Stimulated activated CD8-positive, alpha-beta memory T cell treated with anti-CD3 and anti-CD28 coated beads, Interleukin-12 subunit alpha, Interleukin-12 subunit beta, amount 100 ng/mL, for 24 hours (primary cell): ENCODE results near the gene STAP1.
"Not testable (repeated sequence)": the region's sequence is repeated elsewhere in the genome, so short reads cannot be mapped to it uniquely, and the experiment has no call there.

Experiments
- DNase-seq: peaks from one replicate; pipeline ENCODE4 v3.0.0-alpha.2; 2020; ENCODE audit errors: extremely low read depth

The STAP1 gene

DNA sequence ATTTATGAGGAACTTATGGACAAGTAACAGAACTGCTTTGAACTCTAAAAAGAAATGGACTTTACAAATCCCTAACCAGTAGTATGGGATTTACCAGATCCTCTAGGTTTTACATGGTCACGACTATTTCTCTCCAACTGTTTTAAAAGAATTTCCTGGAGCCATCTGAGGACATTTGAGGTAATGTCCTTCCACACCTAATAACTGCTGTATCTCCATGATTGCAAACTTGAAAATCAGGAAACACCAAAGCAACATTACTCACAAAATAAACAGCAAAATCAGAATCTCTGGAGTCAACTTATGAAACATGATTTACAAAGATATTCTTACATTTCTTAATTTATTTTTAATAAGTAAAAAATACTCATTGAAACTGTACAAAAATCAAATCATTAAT is 58.0 kb downstream of the STAP1 start:
- no peak for DNase-seq

DNA sequence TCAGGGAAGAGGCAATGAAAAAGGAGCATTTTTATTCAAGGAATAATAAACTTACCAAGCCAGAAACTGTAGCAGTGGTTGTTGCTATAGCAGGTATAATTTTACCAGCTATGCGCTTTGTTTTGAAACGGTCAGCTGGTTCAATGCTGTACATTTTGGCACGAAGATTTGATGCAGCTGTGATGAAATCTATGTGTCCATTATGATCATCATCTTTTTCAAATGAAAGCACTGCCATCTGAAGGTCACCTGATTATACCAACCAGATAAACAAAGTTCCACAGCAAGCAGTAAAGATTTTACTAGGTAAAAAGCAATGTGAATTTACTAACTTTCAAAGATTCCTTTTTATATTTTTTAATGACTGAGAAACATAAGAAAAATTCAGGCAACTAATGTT is 66.4 kb downstream of the STAP1 start:
- DNase-seq = no peak

DNA sequence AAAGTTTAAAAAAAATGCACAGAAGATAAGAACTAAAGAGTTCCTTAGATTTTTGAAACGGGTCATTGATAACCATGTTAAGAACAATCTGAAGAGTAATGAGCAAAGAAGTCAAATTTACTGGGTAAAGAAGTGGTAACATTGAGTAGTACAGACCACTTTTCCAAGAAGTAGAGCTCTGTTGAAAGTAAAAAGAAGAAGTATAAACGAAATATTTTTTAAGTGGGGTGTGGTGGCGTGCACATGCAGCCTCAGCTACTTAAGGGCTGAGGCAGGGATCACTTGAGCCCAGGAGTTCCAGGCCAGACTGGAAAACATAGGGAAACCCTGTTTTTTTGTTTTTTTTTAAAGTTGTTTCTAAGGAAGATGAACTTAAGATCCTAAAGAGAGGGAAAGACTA is 74.0 kb downstream of the STAP1 start:
- no peak for DNase-seq

DNA sequence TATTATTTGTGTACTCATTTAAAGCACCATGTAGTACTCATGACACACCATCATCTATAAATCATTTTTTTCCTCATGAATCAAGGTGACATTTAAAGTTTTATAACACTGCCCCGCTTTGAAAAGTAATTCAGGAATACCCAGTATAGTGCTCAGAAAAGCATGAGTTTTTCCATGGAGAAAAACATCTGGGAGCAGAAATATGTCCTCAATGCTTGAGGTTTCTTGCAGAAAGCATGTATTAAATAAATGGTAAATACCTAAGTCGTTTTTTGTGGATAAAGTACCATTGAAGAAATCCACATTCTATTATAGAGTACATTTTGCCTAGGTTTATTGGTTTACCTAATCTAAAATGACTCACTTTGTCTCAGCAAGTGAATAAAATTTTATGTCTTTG is 76.2 kb downstream of the STAP1 start:
- DNase-seq = no peak

DNA sequence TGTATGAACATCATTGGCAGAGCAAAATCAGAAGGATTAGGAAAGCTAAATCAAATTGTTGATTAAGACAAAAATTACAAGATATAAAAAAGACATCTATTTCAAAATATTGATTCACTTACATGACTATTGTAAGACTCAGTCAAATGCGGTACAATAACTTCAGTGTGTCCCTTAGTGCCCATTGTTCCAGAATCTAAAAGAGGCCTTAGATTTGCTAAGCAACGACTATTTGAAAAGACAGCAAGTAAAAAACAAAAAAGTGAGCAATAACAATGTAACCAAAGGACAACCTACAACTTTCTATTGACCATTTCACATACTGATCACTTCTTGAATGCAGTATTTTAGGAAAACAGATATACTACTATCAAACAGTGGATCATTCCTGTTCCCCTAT is 76.8 kb downstream of the STAP1 start:
- no peak for DNase-seq

DNA sequence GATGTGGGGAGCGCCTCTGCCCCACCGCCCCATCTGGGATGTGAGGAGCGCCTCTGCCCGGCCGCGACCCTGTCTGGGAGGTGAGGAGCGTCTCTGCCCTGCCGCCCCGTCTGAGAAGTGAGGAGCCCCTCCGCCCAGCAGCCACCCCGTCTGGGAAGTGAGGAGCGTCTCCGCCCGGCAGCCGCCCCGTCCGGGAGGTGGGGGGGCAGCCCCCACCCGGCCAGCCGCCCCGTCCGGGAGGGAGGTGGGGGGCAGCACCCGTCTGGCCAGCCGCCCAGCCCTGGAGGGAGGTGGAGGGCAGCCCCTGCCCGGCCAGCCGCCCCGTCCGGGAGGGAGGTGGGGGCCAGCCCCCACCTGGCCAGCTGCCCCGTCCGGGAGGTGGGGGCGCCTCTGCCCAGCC is 78.5 kb downstream of the STAP1 start:
- not testable (repeated sequence) for DNase-seq

DNA sequence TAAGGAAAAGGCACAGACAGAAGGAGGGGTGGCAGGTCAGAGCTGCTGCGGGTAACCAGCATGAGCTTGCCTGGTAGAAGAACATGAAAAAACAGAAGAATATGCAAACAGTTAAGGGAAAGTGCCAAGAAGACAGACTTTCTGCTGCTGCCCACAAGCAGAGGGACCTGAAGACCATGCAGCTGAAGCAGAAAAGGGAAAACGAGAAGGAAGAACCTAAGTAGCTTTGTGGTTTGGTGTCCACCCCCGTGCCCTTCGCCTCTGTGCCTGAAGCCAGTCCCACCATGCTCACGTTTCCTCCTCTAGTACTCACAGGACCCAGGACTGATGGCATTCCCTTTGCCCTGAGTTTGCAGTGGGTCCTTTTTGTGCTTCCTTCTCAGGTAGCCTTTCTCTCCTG is 79.6 kb downstream of the STAP1 start:
- DNase-seq = no peak

DNA sequence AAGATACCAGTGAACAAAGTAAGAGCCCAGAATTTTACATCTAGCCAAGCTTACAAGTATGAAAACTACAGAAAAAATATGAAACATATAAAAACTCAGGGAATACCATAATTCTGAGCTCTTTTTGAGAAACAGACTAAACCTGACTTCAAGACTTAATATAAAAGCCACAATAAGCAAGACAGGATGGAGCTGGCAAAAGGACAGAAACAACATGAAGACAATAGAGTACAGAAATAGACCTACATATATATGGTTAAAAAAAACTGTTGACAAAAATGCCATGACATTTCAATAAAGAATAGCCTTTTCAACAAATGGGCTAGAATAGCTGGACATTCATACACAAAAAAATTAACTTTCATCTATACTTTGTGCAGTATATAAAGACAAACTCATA is 93.0 kb downstream of the STAP1 start:
- no peak for DNase-seq
